ENCODE measurements around the gene MALRD1.
A peak's percentile ranks its signal among the peaks of the same experiment; 100 is the strongest.

MALRD1 gene

DNA sequence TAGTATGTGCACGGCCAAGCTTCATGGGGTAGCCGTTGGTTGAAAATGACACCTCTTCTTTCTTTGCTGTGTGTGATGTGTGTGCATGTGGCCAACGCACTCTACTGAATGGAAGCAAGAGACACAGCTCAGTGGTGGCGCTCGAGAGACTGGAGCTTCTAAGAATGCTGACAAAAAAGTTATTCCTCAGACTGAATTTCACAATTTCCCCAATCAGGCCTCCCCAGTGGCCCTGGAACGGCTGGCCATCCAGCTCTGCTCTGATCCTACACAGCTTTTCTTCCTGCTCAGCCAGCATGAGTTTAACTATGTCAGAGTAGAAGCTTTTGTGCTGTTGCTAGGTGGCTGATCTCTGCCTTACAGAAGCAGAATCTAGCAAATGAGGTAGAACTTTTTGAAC lies 581.0 kb downstream of the MALRD1 start:
- no peak overlapping the region for H3K27ac ChIP-seq (ENCODE audit: low read depth, low read length)
- no peaks in the 10 kb centered on the region for H3K27me3 ChIP-seq (ENCODE audit: control insufficient read depth in 1 of 2, insufficient read depth in 2 of 2, low read length in 2 of 2)
- no peaks in the 10 kb centered on the region for H3K9me3 ChIP-seq (ENCODE audit: control insufficient read depth in 1 of 2, low read length in 2 of 2)
- peaks cover 0 to 3% of the 10 kb centered on the region in 2 donors for H3K4me1 ChIP-seq (ENCODE audit: control insufficient read depth in 1 of 2, insufficient read depth in 2 of 2, low read length in 2 of 2)
- H3K4me3 ChIP-seq (ENCODE audit: low read depth in 1 of 2, low read length in 2 of 2): no peak overlapping the region
- peaks cover 3 to 4% of the 10 kb centered on the region in 2 donors for H3K36me3 ChIP-seq (ENCODE audit: control insufficient read depth in 1 of 2, insufficient read depth in 2 of 2, low read length in 2 of 2)
- H3K9ac ChIP-seq (ENCODE audit: low read depth in 1 of 2, low read length in 2 of 2): no peak overlapping the region

GRCh38 chr10:19634163-19634562 lies 585.6 kb downstream of the MALRD1 start:
- peaks cover 5 to 12% of the 10 kb centered on the region in 2 donors for H3K4me1 ChIP-seq (ENCODE audit: control insufficient read depth in 1 of 2, insufficient read depth in 2 of 2, low read length in 2 of 2)
- H3K9me3 ChIP-seq (ENCODE audit: control insufficient read depth in 1 of 2, low read length in 2 of 2): no peaks in the 10 kb centered on the region
- H3K9ac ChIP-seq (ENCODE audit: low read depth in 1 of 2, low read length in 2 of 2): no peak overlapping the region
- H3K4me3 ChIP-seq (ENCODE audit: low read depth in 1 of 2, low read length in 2 of 2): no peak overlapping the region
- no peaks in the 10 kb centered on the region for H3K27me3 ChIP-seq (ENCODE audit: control insufficient read depth in 1 of 2, insufficient read depth in 2 of 2, low read length in 2 of 2)
- H3K27ac ChIP-seq (ENCODE audit: low read depth, low read length): no peak overlapping the region
- H3K36me3 ChIP-seq (ENCODE audit: control insufficient read depth in 1 of 2, insufficient read depth in 2 of 2, low read length in 2 of 2): peaks cover 3 to 6% of the 10 kb centered on the region in 2 donors

- no peak overlapping the region for H3K9ac ChIP-seq (ENCODE audit: low read depth in 1 of 2, low read length in 2 of 2)
- no peak overlapping the region for H3K27ac ChIP-seq (ENCODE audit: low read depth, low read length)
These were observed 589.7 kb downstream of the MALRD1 start for GRCh38 chr10:19638182-19638895.

DNA sequence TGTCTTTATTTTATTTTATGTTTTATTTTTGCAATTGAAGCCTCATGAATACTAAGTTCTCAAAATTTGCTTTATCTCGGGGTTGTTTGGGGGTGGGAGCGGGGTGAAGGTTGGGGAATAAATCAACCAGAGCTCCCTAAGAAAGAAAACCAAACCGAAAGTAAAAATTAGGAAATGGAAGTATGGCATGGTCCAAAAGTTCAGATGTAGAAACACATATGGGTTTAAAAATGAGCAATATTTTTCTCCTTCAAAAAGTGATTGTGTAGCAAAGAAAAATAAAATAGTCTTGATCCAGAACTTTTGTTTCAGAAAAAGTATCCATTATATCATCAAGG lies 590.3 kb downstream of the MALRD1 start:
- Histone ChIP-seq H3K9me3 (ENCODE audit: control insufficient read depth in 1 of 2, low read length in 2 of 2) (no peaks in the 10 kb centered on the region), H3K9ac (ENCODE audit: low read depth in 1 of 2, low read length in 2 of 2) (no peak overlapping the region), H3K36me3 (ENCODE audit: control insufficient read depth in 1 of 2, insufficient read depth in 2 of 2, low read length in 2 of 2) (peaks cover 3 to 6% of the 10 kb centered on the region in 2 donors), H3K4me1 (ENCODE audit: control insufficient read depth in 1 of 2, insufficient read depth in 2 of 2, low read length in 2 of 2) (peaks cover 9% of the 10 kb centered on the region in 2 donors), H3K27me3 (ENCODE audit: control insufficient read depth in 1 of 2, insufficient read depth in 2 of 2, low read length in 2 of 2) (no peaks in the 10 kb centered on the region), H3K4me3 (ENCODE audit: low read depth in 1 of 2, low read length in 2 of 2) (peak overlapping the region; percentile 42 to 58), H3K27ac (ENCODE audit: low read depth, low read length) (no peak overlapping the region)

More at GRCh38 chr10:19638182-19638895, 589.7 kb downstream of the MALRD1 start:
- Histone ChIP-seq H3K36me3 (ENCODE audit: control insufficient read depth in 1 of 2, insufficient read depth in 2 of 2, low read length in 2 of 2) (peaks cover 3 to 6% of the 10 kb centered on the region in 2 donors), H3K4me3 (ENCODE audit: low read depth in 1 of 2, low read length in 2 of 2) (peak overlapping the region; percentile 42 to 58), H3K27me3 (ENCODE audit: control insufficient read depth in 1 of 2, insufficient read depth in 2 of 2, low read length in 2 of 2) (no peaks in the 10 kb centered on the region), H3K4me1 (ENCODE audit: control insufficient read depth in 1 of 2, insufficient read depth in 2 of 2, low read length in 2 of 2) (peaks cover 9% of the 10 kb centered on the region in 2 donors), H3K9me3 (ENCODE audit: control insufficient read depth in 1 of 2, low read length in 2 of 2) (no peaks in the 10 kb centered on the region)

- Histone ChIP-seq H3K9me3 (ENCODE audit: control insufficient read depth in 1 of 2, low read length in 2 of 2) (no peaks in the 10 kb centered on the region), H3K9ac (ENCODE audit: low read depth in 1 of 2, low read length in 2 of 2) (no peak overlapping the region), H3K4me1 (ENCODE audit: control insufficient read depth in 1 of 2, insufficient read depth in 2 of 2, low read length in 2 of 2) (peaks cover 9% of the 10 kb centered on the region in 2 donors), H3K36me3 (ENCODE audit: control insufficient read depth in 1 of 2, insufficient read depth in 2 of 2, low read length in 2 of 2) (no peaks in the 10 kb centered on the region), H3K27ac (ENCODE audit: low read depth, low read length) (no peak overlapping the region), H3K4me3 (ENCODE audit: low read depth in 1 of 2, low read length in 2 of 2) (no peak overlapping the region), H3K27me3 (ENCODE audit: control insufficient read depth in 1 of 2, insufficient read depth in 2 of 2, low read length in 2 of 2) (no peaks in the 10 kb centered on the region)
These were observed 592.1 kb downstream of the MALRD1 start for GRCh38 chr10:19640566-19641263.

- H3K27ac ChIP-seq (ENCODE audit: low read depth, low read length): no peak overlapping the region
- H3K36me3 ChIP-seq (ENCODE audit: control insufficient read depth in 1 of 2, insufficient read depth in 2 of 2, low read length in 2 of 2): peaks cover 3 to 8% of the 10 kb centered on the region in 2 donors
- H3K9me3 ChIP-seq (ENCODE audit: control insufficient read depth in 1 of 2, low read length in 2 of 2): peaks cover 0 to 4% of the 10 kb centered on the region in 2 donors
- H3K27me3 ChIP-seq (ENCODE audit: control insufficient read depth in 1 of 2, insufficient read depth in 2 of 2, low read length in 2 of 2): no peaks in the 10 kb centered on the region
- no peak overlapping the region for H3K4me3 ChIP-seq (ENCODE audit: low read depth in 1 of 2, low read length in 2 of 2)
- H3K9ac ChIP-seq (ENCODE audit: low read depth in 1 of 2, low read length in 2 of 2): no peak overlapping the region
- H3K4me1 ChIP-seq (ENCODE audit: control insufficient read depth in 1 of 2, insufficient read depth in 2 of 2, low read length in 2 of 2): no peaks in the 10 kb centered on the region
These were observed 602.9 kb downstream of the MALRD1 start for GRCh38 chr10:19651549-19651948.

GRCh38 chr10:19652750-19653149 lies 604.1 kb downstream of the MALRD1 start:
- H3K36me3 ChIP-seq (ENCODE audit: control insufficient read depth in 1 of 2, insufficient read depth in 2 of 2, low read length in 2 of 2): peaks cover 0 to 4% of the 10 kb centered on the region in 2 donors
- no peaks in the 10 kb centered on the region for H3K27me3 ChIP-seq (ENCODE audit: control insufficient read depth in 1 of 2, insufficient read depth in 2 of 2, low read length in 2 of 2)
- H3K4me1 ChIP-seq (ENCODE audit: control insufficient read depth in 1 of 2, insufficient read depth in 2 of 2, low read length in 2 of 2): no peaks in the 10 kb centered on the region
- no peak overlapping the region for H3K4me3 ChIP-seq (ENCODE audit: low read depth in 1 of 2, low read length in 2 of 2)
- peaks cover 0 to 4% of the 10 kb centered on the region in 2 donors for H3K9me3 ChIP-seq (ENCODE audit: control insufficient read depth in 1 of 2, low read length in 2 of 2)
- no peak overlapping the region for H3K27ac ChIP-seq (ENCODE audit: low read depth, low read length)
- no peak overlapping the region for H3K9ac ChIP-seq (ENCODE audit: low read depth in 1 of 2, low read length in 2 of 2)

DNA sequence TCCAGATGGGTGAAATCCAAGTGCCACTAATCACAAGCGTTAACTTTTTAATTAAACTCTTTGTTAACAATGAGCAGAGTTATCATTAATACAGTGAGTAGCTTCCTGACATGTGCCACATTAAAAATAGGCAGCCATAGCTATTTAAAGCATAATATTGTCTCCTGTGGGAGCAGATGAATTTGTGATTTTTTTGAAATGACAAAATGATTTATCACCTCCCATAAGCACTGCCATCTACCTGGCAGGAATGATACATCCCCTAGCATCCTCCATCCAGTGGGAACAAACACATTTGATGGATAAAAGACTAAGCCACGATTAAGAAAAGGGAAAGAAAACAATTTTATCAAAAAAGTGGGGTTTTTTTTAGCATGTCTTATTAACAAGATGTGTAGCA lies 605.3 kb downstream of the MALRD1 start:
- Histone ChIP-seq H3K9ac (ENCODE audit: low read depth in 1 of 2, low read length in 2 of 2) (no peak overlapping the region), H3K4me1 (ENCODE audit: control insufficient read depth in 1 of 2, insufficient read depth in 2 of 2, low read length in 2 of 2) (no peaks in the 10 kb centered on the region), H3K27ac (ENCODE audit: low read depth, low read length) (no peak overlapping the region), H3K9me3 (ENCODE audit: control insufficient read depth in 1 of 2, low read length in 2 of 2) (peaks cover 0 to 4% of the 10 kb centered on the region in 2 donors), H3K27me3 (ENCODE audit: control insufficient read depth in 1 of 2, insufficient read depth in 2 of 2, low read length in 2 of 2) (no peaks in the 10 kb centered on the region), H3K4me3 (ENCODE audit: low read depth in 1 of 2, low read length in 2 of 2) (no peak overlapping the region), H3K36me3 (ENCODE audit: control insufficient read depth in 1 of 2, insufficient read depth in 2 of 2, low read length in 2 of 2) (peaks cover 0 to 2% of the 10 kb centered on the region in 2 donors)

DNA sequence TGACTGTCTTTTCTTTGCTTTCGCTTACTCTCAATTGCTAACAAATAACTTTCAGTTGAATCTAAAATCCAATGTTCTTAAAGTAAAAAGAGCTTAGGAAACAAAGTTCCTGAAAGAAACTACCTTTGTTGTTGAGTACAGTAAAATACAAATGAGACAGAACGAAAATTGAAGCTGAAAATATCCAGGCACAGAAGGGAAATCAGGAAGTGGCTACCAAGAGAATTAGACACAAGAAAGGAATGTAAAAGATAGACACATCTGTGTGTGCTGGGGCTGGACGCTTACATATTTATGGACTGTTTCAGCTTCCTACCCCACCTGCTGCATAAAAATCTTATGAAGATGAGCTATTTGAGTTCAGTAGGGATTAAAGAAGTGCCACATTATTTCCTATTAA lies 606.0 kb downstream of the MALRD1 start:
- no peak overlapping the region for H3K27ac ChIP-seq (ENCODE audit: low read depth, low read length)
- H3K27me3 ChIP-seq (ENCODE audit: control insufficient read depth in 1 of 2, insufficient read depth in 2 of 2, low read length in 2 of 2): no peaks in the 10 kb centered on the region
- H3K9me3 ChIP-seq (ENCODE audit: control insufficient read depth in 1 of 2, low read length in 2 of 2): peaks cover 0 to 4% of the 10 kb centered on the region in 2 donors
- no peak overlapping the region for H3K9ac ChIP-seq (ENCODE audit: low read depth in 1 of 2, low read length in 2 of 2)
- no peaks in the 10 kb centered on the region for H3K4me1 ChIP-seq (ENCODE audit: control insufficient read depth in 1 of 2, insufficient read depth in 2 of 2, low read length in 2 of 2)
- H3K4me3 ChIP-seq (ENCODE audit: low read depth in 1 of 2, low read length in 2 of 2): no peak overlapping the region
- peaks cover 0 to 2% of the 10 kb centered on the region in 2 donors for H3K36me3 ChIP-seq (ENCODE audit: control insufficient read depth in 1 of 2, insufficient read depth in 2 of 2, low read length in 2 of 2)

DNA sequence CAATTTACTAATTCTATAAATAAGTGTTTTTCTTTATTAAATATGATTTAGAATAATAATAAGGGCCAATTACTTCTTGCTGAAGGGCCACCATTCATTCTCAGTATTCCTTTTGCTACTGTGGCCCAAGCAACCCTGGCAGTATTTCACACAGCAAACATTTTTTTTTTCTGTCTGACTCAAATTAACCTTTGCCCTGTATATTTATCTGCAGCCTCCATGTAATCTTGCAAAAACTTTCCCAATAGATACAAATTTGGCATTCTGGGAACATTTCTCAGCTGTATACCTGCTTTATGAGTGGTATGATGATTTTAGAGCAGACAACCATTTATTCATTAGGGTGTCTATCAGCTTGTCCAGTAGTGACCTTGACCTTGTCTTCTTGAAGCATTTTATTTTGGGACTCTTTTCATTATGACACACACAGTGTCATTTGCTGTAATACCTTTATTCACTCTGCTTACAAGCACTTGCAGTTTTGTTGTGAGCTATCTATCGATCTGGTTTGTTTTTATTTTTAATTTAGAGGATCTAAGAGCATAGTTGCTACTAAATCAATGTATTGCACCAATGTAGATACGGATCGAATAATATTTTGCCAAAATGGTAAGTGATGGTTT lies 607.9 kb downstream of the MALRD1 start:
- no peak overlapping the region for H3K4me3 ChIP-seq (ENCODE audit: low read depth in 1 of 2, low read length in 2 of 2)
- no peaks in the 10 kb centered on the region for H3K27me3 ChIP-seq (ENCODE audit: control insufficient read depth in 1 of 2, insufficient read depth in 2 of 2, low read length in 2 of 2)
- H3K4me1 ChIP-seq (ENCODE audit: control insufficient read depth in 1 of 2, insufficient read depth in 2 of 2, low read length in 2 of 2): no peaks in the 10 kb centered on the region
- peaks cover 2 to 4% of the 10 kb centered on the region in 2 donors for H3K9me3 ChIP-seq (ENCODE audit: control insufficient read depth in 1 of 2, low read length in 2 of 2)
- H3K36me3 ChIP-seq (ENCODE audit: control insufficient read depth in 1 of 2, insufficient read depth in 2 of 2, low read length in 2 of 2): peaks cover 0 to 2% of the 10 kb centered on the region in 2 donors
- H3K9ac ChIP-seq (ENCODE audit: low read depth in 1 of 2, low read length in 2 of 2): no peak overlapping the region
- H3K27ac ChIP-seq (ENCODE audit: low read depth, low read length): no peak overlapping the region
